ENCODE measurements around the gene CLRN3.

Gene CLRN3

GRCh38 chr10:127899766-127900387 lies 7.1 kb upstream of the CLRN3 start:
- DNase-seq (ENCODE audit: low spot score) = no peak

- DNase-seq (ENCODE audit: low spot score) = no peak
Observed at GRCh38 chr10:127897177-127897576, 4.4 kb upstream of the CLRN3 start.

- DNase-seq (ENCODE audit: low spot score) = no peak
Observed at GRCh38 chr10:127896590-127896989, 3.8 kb upstream of the CLRN3 start.

GRCh38 chr10:127894146-127894545 lies 1.4 kb upstream of the CLRN3 start:
- no peak for DNase-seq (ENCODE audit: low spot score)

- DNase-seq (ENCODE audit: low spot score) = no peak
Observed at GRCh38 chr10:127890832-127891334, 1.9 kb downstream of the CLRN3 start.

GRCh38 chr10:127890216-127890615 lies 2.5 kb downstream of the CLRN3 start:
- DNase-seq (ENCODE audit: low spot score) = no peak

GRCh38 chr10:127889605-127890195 lies 3.0 kb downstream of the CLRN3 start:
- no peak for DNase-seq (ENCODE audit: low spot score)

- no peak for DNase-seq (ENCODE audit: low spot score)
Observed at GRCh38 chr10:127888521-127889312, 4.0 kb downstream of the CLRN3 start.

- DNase-seq (ENCODE audit: low spot score) = no peak
Observed at GRCh38 chr10:127887541-127888415, 5.0 kb downstream of the CLRN3 start.

- DNase-seq (ENCODE audit: low spot score) = no peak
Observed at GRCh38 chr10:127886371-127887051, 6.2 kb downstream of the CLRN3 start.

- no peak for DNase-seq (ENCODE audit: low spot score)
Observed at GRCh38 chr10:127884501-127884900, 8.2 kb downstream of the CLRN3 start.

GRCh38 chr10:127883516-127883915 lies 9.2 kb downstream of the CLRN3 start:
- no peak for DNase-seq (ENCODE audit: low spot score)

GRCh38 chr10:127882801-127883459 lies 9.8 kb downstream of the CLRN3 start:
- no peak for DNase-seq (ENCODE audit: low spot score)

GRCh38 chr10:127882391-127882790 lies 10.3 kb downstream of the CLRN3 start:
- no peak for DNase-seq (ENCODE audit: low spot score)

- no peak for DNase-seq (ENCODE audit: low spot score)
Observed at GRCh38 chr10:127881262-127881661, 11.5 kb downstream of the CLRN3 start.

- no peak for DNase-seq (ENCODE audit: low spot score)
Observed at GRCh38 chr10:127880557-127880956, 12.2 kb downstream of the CLRN3 start.

GRCh38 chr10:127878475-127879055 lies 14.2 kb downstream of the CLRN3 start:
- no peak for DNase-seq (ENCODE audit: low spot score)

- DNase-seq (ENCODE audit: low spot score) = no peak
Observed at GRCh38 chr10:127877699-127878098, 15.0 kb downstream of the CLRN3 start.

- no peak for DNase-seq (ENCODE audit: low spot score)
Observed at GRCh38 chr10:127877116-127877515, 15.6 kb downstream of the CLRN3 start.

- DNase-seq (ENCODE audit: low spot score) = no peak
Observed at GRCh38 chr10:127875916-127876315, 16.8 kb downstream of the CLRN3 start.

- no peak for DNase-seq (ENCODE audit: low spot score)
Observed at GRCh38 chr10:127875449-127875765, 17.3 kb downstream of the CLRN3 start.

All from cerebellar cortex (tissue), 1 donor.